GM21367 (cell line): ENCODE results near the gene ZCCHC24.
"Not testable (repeated sequence)": the region's sequence is repeated elsewhere in the genome, so short reads cannot be mapped to it uniquely, and the experiment has no call there.

ENCODE experiments used
- ATAC-seq: cut with Tn5 transposase; IDR thresholded peaks from one replicate; pipeline ENCODE4 v1.9.1; 2021; ENCODE audit not compliant: unreplicated experiment

The ZCCHC24 gene

GRCh38 chr10:79447911-79448731, 2.7 kb upstream of the ZCCHC24 start:
- ATAC-seq: no peak

- ATAC-seq: not testable (repeated sequence)
Measured at GRCh38 chr10:79447249-79447648, 1.8 kb upstream of the ZCCHC24 start.

GRCh38 chr10:79446758-79447084, 1.3 kb upstream of the ZCCHC24 start:
- ATAC-seq: no peak

- ATAC-seq: peak; percentile 3
Measured at GRCh38 chr10:79445977-79446757, 743 bp upstream of the ZCCHC24 start.

GRCh38 chr10:79444199-79445119, 965 bp downstream of the ZCCHC24 start:
- peak; percentile 12 for ATAC-seq

- no peak for ATAC-seq
Measured at GRCh38 chr10:79443338-79444198, 1.9 kb downstream of the ZCCHC24 start.

- no peak for ATAC-seq
Measured at GRCh38 chr10:79442171-79443040, 3.0 kb downstream of the ZCCHC24 start.

- no peak for ATAC-seq
Measured at GRCh38 chr10:79441433-79441832, 4.0 kb downstream of the ZCCHC24 start.

GRCh38 chr10:79440281-79440680, 5.1 kb downstream of the ZCCHC24 start:
- no peak for ATAC-seq

GRCh38 chr10:79438699-79439085, 6.7 kb downstream of the ZCCHC24 start:
- ATAC-seq: no peak

GRCh38 chr10:79438021-79438698, 7.3 kb downstream of the ZCCHC24 start:
- ATAC-seq: no peak

GRCh38 chr10:79437111-79437814, 8.2 kb downstream of the ZCCHC24 start:
- no peak for ATAC-seq

GRCh38 chr10:79436850-79437103, 8.6 kb downstream of the ZCCHC24 start:
- ATAC-seq: no peak

GRCh38 chr10:79436066-79436849, 9.2 kb downstream of the ZCCHC24 start:
- no peak for ATAC-seq

- ATAC-seq: no peak
Measured at GRCh38 chr10:79435271-79436065, 10.0 kb downstream of the ZCCHC24 start.

GRCh38 chr10:79434821-79435251, 10.6 kb downstream of the ZCCHC24 start:
- no peak for ATAC-seq

GRCh38 chr10:79434223-79434687, 11.2 kb downstream of the ZCCHC24 start:
- no peak for ATAC-seq
